A549 (cell line): Measurements from ENCODE around the gene MPP7. TPM values are rescaled to one million over a fixed set of nuclear protein-coding genes. Genes with fewer than 3 reads are reported as not detected.

Experiments
- ATAC-seq, 2 experiments: fragments of 200-7000 bp in 1 of 2; fragments of >200 bp in 1 of 2; cut with Nextera tagmentation in 1 of 2; cut with Tn5 transposase in 1 of 2; 3 replicates each; pipeline versions ENCODE4 v1.8.0 to v1.9.1; 2018 to 2020; ENCODE audit warnings: mild to moderate bottlenecking in 1 of 2, moderate library complexity in 1 of 2
- CTCF ChIA-PET: fragments of 300-600 bp; sonication (Branson Sonifier 250); formaldehyde crosslinking; extraction: SDS; loops from one replicate; lab custom pipeline; 2021; ENCODE audit warnings: antibody characterized with exemption, inconsistent platforms; lab: Yijun Ruan, JAX
- POLR2A ChIA-PET: fragments of 350-600 bp; formaldehyde crosslinking; extraction: SDS; loops from one replicate; lab custom pipeline; 2021; ENCODE audit warnings: antibody characterized with exemption, inconsistent platforms; lab: Yijun Ruan, JAX
- DNase-seq, 2 experiments: peaks; one replicate each; pipeline versions ENCODE4 v3.0.0 to v3.0.0-alpha.2; 2011 to 2016; ENCODE audit warnings: low read depth in 1 of 2, low spot score in 1 of 2
- FAIRE-seq: peaks from 2 replicates; lab custom pipeline; 2011; peaks lifted over from hg19 to GRCh38; lab: Jason Lieb, UNC
- H3K27ac ChIP-seq, 2 experiments: fragments of >200 bp; sonication (Bioruptor Twin); formaldehyde crosslinking; 3 replicates each; pipeline ENCODE4 v1.5.1; 2016 to 2017
- H3K4me1 ChIP-seq: fragments of >200 bp; sonication (Bioruptor Twin); formaldehyde crosslinking; 3 replicates; pipeline ENCODE4 v1.6.1; 2016
- H3K4me2 ChIP-seq: fragments of >200 bp; sonication (Bioruptor Twin); formaldehyde crosslinking; 3 replicates; pipeline ENCODE4 v1.6.1; 2016
- H3K4me3 ChIP-seq: fragments of >200 bp; sonication (Bioruptor Twin); formaldehyde crosslinking; 3 replicates; pipeline ENCODE4 v1.5.1; 2016
- H3K9me3 ChIP-seq: fragments of >200 bp; sonication (Bioruptor Twin); formaldehyde crosslinking; 3 replicates; pipeline ENCODE4 v1.6.1; 2016
- BCL3 ChIP-seq: fragments of >200 bp; sonication (Bioruptor Twin); formaldehyde crosslinking; IDR thresholded peaks from 3 replicates; pipeline ENCODE4 v1.6.1; 2016
- BHLHE40 ChIP-seq: IDR thresholded peaks from 2 replicates; pipeline ENCODE4 v1.6.1; 2012; ENCODE audit warnings: low read depth, low read length, inconsistent platforms
- CHD2 ChIP-seq: fragments of 150-350 bp; IDR thresholded peaks from 2 replicates; pipeline ENCODE4 v1.6.1; 2014; ENCODE audit warnings: low read length; ENCODE audit not compliant: partially characterized antibody
- CHD4 ChIP-seq: fragments of 200-600 bp; sonication (generic); IDR thresholded peaks from 2 replicates; pipeline ENCODE4 v1.6.1; 2016; ENCODE audit warnings: antibody characterized with exemption, mild to moderate bottlenecking, borderline replicate concordance
- CTCF ChIP-seq: fragments of >200 bp; sonication (Bioruptor Twin); formaldehyde crosslinking; IDR thresholded peaks from 3 replicates; pipeline ENCODE4 v1.5.1; 2016
- EHMT2 ChIP-seq: fragments of 200-600 bp; sonication (generic); IDR thresholded peaks from 2 replicates; pipeline ENCODE4 v1.6.1; 2016; ENCODE audit warnings: antibody characterized with exemption, low read depth, mild to moderate bottlenecking, moderate library complexity
- ELK1 ChIP-seq: fragments of 150-350 bp; IDR thresholded peaks from 2 replicates; pipeline ENCODE4 v1.6.1; 2014; ENCODE audit warnings: low read depth, mild to moderate bottlenecking, low read length
- FOXS1 ChIP-seq: fragments of 250-450 bp; sonication (Bioruptor Pico); IDR thresholded peaks from 2 replicates; pipeline ENCODE4 v1.5.0; 2020; ENCODE audit warnings: mild to moderate bottlenecking, moderate library complexity
- GATA3 ChIP-seq: IDR thresholded peaks from 2 replicates; pipeline ENCODE4 v1.6.1; 2012; ENCODE audit warnings: borderline replicate concordance
- HDAC2 ChIP-seq: fragments of 200-600 bp; sonication (generic); IDR thresholded peaks from 2 replicates; pipeline ENCODE4 v1.6.1; 2016
- HEYL ChIP-seq: fragments of 250-450 bp; sonication (Bioruptor Pico); IDR thresholded peaks from 2 replicates; pipeline ENCODE4 v1.8.0; 2021; ENCODE audit warnings: mild to moderate bottlenecking, moderate library complexity
- HMGXB4 ChIP-seq: fragments of 250-450 bp; sonication (Bioruptor Pico); IDR thresholded peaks from 2 replicates; pipeline ENCODE4 v1.5.0; 2021; ENCODE audit warnings: mild to moderate bottlenecking, moderate library complexity, borderline replicate concordance
- HOXB13 ChIP-seq: fragments of 250-450 bp; sonication (Bioruptor Pico); IDR thresholded peaks from 2 replicates; pipeline ENCODE4 v1.5.0; 2020; ENCODE audit warnings: low read depth, mild to moderate bottlenecking, moderate library complexity
- JUN ChIP-seq, 2 experiments: fragments of >200 bp; sonication (Bioruptor Twin); formaldehyde crosslinking; IDR thresholded peaks; 2 replicates in 1 of 2; 3 replicates in 1 of 2; pipeline ENCODE4 v1.6.1; 2016 to 2017
- KDM1A ChIP-seq: fragments of 200-600 bp; sonication (generic); IDR thresholded peaks from 2 replicates; pipeline ENCODE4 v1.6.1; 2016; ENCODE audit warnings: low read depth, mild to moderate bottlenecking
- KDM5A ChIP-seq: fragments of 200-600 bp; sonication (generic); IDR thresholded peaks from 2 replicates; pipeline ENCODE4 v1.6.1; 2016; ENCODE audit warnings: antibody characterized with exemption, mild to moderate bottlenecking
- MAFK ChIP-seq: fragments of 450-650 bp; IDR thresholded peaks from 2 replicates; pipeline ENCODE4 v1.6.1; 2014; ENCODE audit not compliant: partially characterized antibody
- MAZ ChIP-seq: fragments of 150-350 bp; IDR thresholded peaks from 2 replicates; pipeline ENCODE4 v1.6.1; 2014; ENCODE audit warnings: antibody characterized with exemption, low read depth, low read length, borderline replicate concordance
- MYC ChIP-seq: IDR thresholded peaks from 2 replicates; pipeline ENCODE4 v1.6.1; 2012; ENCODE audit warnings: mild to moderate bottlenecking, inconsistent platforms, low read length, improper control_type of control experiment, borderline replicate concordance
- NPAS2 ChIP-seq: fragments of 250-450 bp; sonication (Bioruptor Pico); IDR thresholded peaks from 2 replicates; pipeline ENCODE4 v1.8.0; 2022; ENCODE audit warnings: mild to moderate bottlenecking, moderate library complexity, borderline replicate concordance
- PBX3 ChIP-seq: IDR thresholded peaks from 2 replicates; pipeline ENCODE4 v1.6.1; 2012
- PHF8 ChIP-seq: fragments of 200-600 bp; sonication (generic); IDR thresholded peaks from 2 replicates; pipeline ENCODE4 v1.6.1; 2016; ENCODE audit warnings: low read depth, mild to moderate bottlenecking, antibody characterized with exemption, moderate library complexity, borderline replicate concordance
- POLR2A ChIP-seq: IDR thresholded peaks from 2 replicates; pipeline ENCODE4 v1.6.1; 2012; ENCODE audit warnings: mild to moderate bottlenecking, low read length
- POLR2AphosphoS2 ChIP-seq: conservative IDR thresholded peaks from 2 replicates; pipeline ENCODE4 v1.6.1; 2012; ENCODE audit warnings: low read length, improper control_type of control experiment, inconsistent platforms
- RARB ChIP-seq: fragments of 250-450 bp; sonication (Bioruptor Pico); IDR thresholded peaks from 2 replicates; pipeline ENCODE4 v1.8.0; 2021; ENCODE audit warnings: mild to moderate bottlenecking, moderate library complexity
- SREBF2 ChIP-seq: fragments of 450-650 bp; IDR thresholded peaks from 2 replicates; pipeline ENCODE4 v1.6.1; 2014; ENCODE audit warnings: mild to moderate bottlenecking, moderate library complexity
- TFCP2L1 ChIP-seq: fragments of 250-450 bp; sonication (Bioruptor Pico); IDR thresholded peaks from 2 replicates; pipeline ENCODE4 v1.5.0; 2021; ENCODE audit warnings: mild to moderate bottlenecking
- TP53 ChIP-seq: fragments of 250-450 bp; sonication (Bioruptor Pico); IDR thresholded peaks from 2 replicates; pipeline ENCODE4 v1.5.0; 2021; ENCODE audit warnings: mild to moderate bottlenecking, moderate library complexity
- USF2 ChIP-seq: fragments of 450-650 bp; IDR thresholded peaks from 2 replicates; pipeline ENCODE4 v1.6.1; 2014; ENCODE audit warnings: antibody characterized with exemption
- ZNF302 ChIP-seq: fragments of 250-450 bp; sonication (Bioruptor Pico); IDR thresholded peaks from 2 replicates; pipeline ENCODE4 v1.9.0; 2021; ENCODE audit warnings: inconsistent platforms, mild to moderate bottlenecking, moderate library complexity
- ZSCAN20 ChIP-seq: fragments of 250-450 bp; sonication (Bioruptor Pico); IDR thresholded peaks from 2 replicates; pipeline ENCODE4 v1.8.0; 2022; ENCODE audit warnings: mild to moderate bottlenecking, moderate library complexity
- WGBS: methylation state at CpG from one replicate; pipeline ENCODE4 v1.1.6; 2017; ENCODE audit errors: missing lambda C conversion rate; 5-methylcytosine and 5-hydroxymethylcytosine counted together
- polyA plus RNA-seq, 4 experiments: library from polyadenylated mRNA; depleted of rRNA in 3 of 4; stranded (reverse); fragments of >200 nt; fragmentation: RNase III in 1 of 4; extraction: RNeasy Plus Mini Kit Qiagen cat#74134 plus additional on column Dnase treatment in 1 of 4; gene quantifications; 2 replicates in 3 of 4; 3 replicates in 1 of 4; pipeline ENCODE4 v1.2.3, GENCODE V29; 2011 to 2017

MPP7 gene
- polyA plus RNA-seq, 2 of the 4 experiments (the other 2 are of a cell fraction) = 0.06 to 0.23 TPM

- H3K4me3 ChIP-seq = no peak overlapping the region
- POLR2A ChIA-PET = no interaction called here
- FAIRE-seq (no peak), DNase-seq (no peak), ATAC-seq (peak in 1 of 2 experiments; percentile 50; a peak in 1 of 6 replicates)
- 40% methylated on average over 5 of the region's 5 CpGs for WGBS
- CTCF ChIA-PET = interaction anchor here (0.9 kb wide), 1 partner anchor 11 kb away, joined by 3 read pairs; the partner anchor contains the start of gene MPP7
- no peak overlapping the region for H3K4me2 ChIP-seq
- no peaks in the 10 kb centered on the region for H3K4me1 ChIP-seq
- TF ChIP-seq HEYL (CRISPR knock-in tag) = no peak
- TF ChIP-seq POLR2AphosphoS2 = no peak
- no peak for TF ChIP-seq MAFK
- TF ChIP-seq TFCP2L1 (CRISPR knock-in tag) = no peak
- no peak for TF ChIP-seq TP53 (CRISPR knock-in tag)
- no peak for TF ChIP-seq HMGXB4 (CRISPR knock-in tag)
- TF ChIP-seq FOXS1 (CRISPR knock-in tag) = no peak
- TF ChIP-seq POLR2A = no peak
- TF ChIP-seq ZNF302 (CRISPR knock-in tag) = no peak
- no peak for TF ChIP-seq NPAS2 (CRISPR knock-in tag)
- no peak for TF ChIP-seq ZSCAN20 (CRISPR knock-in tag)
- TF ChIP-seq CTCF = no peak
- no peak for TF ChIP-seq PHF8
- TF ChIP-seq PBX3 = no peak
- no peak for TF ChIP-seq EHMT2
- TF ChIP-seq RARB (CRISPR knock-in tag) = no peak
- no peak for TF ChIP-seq USF2
- H3K9me3 ChIP-seq = no peaks in the 10 kb centered on the region
- no peak overlapping the region for H3K27ac ChIP-seq
Observed at GRCh38 chr10:28291881-28292297, 11.0 kb downstream of the MPP7 start.

- FAIRE-seq (no peak), ATAC-seq (no peak)
- WGBS = 12% methylated on average over 6 of the region's 6 CpGs
Observed at GRCh38 chr10:28285816-28286215, 17.0 kb downstream of the MPP7 start.

More at GRCh38 chr10:28285816-28286215, 17.0 kb downstream of the MPP7 start:
- CTCF ChIA-PET = no interaction called here
- no peak overlapping the region for H3K4me3 ChIP-seq
- H3K9me3 ChIP-seq = no peaks in the 10 kb centered on the region
- TF ChIP-seq PHF8 = no peak
- no peak for TF ChIP-seq GATA3
- TF ChIP-seq BCL3 = no peak
- no peak for TF ChIP-seq CHD4
- no peak for TF ChIP-seq KDM5A
- no peak for TF ChIP-seq ELK1
- TF ChIP-seq USF2 = no peak
- TF ChIP-seq SREBF2 = no peak
- no peak for TF ChIP-seq TFCP2L1 (CRISPR knock-in tag)
- no peak for TF ChIP-seq JUN (IDR thresholded peaks at IDR 0.05)
- TF ChIP-seq HOXB13 = no peak
- no peak for TF ChIP-seq MYC
- no peak for TF ChIP-seq EHMT2
- no peak for TF ChIP-seq KDM1A
- TF ChIP-seq BHLHE40 = no peak
- no peak for TF ChIP-seq MAZ
- TF ChIP-seq CHD2 = no peak
- no peak for TF ChIP-seq HDAC2
- DNase-seq = no peak
- no peak overlapping the region for H3K4me2 ChIP-seq
- H3K27ac ChIP-seq = no peak overlapping the region
- POLR2A ChIA-PET = no interaction called here
- H3K4me1 ChIP-seq = no peaks in the 10 kb centered on the region
